Measurements from ENCODE around the gene APBA2. TPM values are rescaled to one million over a fixed set of nuclear protein-coding genes. Genes with fewer than 3 reads are reported as not detected.

APBA2 gene
- polyA plus RNA-seq, 1 donor (not counting 4 experiments of a cell fraction or from before 2014, with no cell fraction given): 5.5 TPM

DNA sequence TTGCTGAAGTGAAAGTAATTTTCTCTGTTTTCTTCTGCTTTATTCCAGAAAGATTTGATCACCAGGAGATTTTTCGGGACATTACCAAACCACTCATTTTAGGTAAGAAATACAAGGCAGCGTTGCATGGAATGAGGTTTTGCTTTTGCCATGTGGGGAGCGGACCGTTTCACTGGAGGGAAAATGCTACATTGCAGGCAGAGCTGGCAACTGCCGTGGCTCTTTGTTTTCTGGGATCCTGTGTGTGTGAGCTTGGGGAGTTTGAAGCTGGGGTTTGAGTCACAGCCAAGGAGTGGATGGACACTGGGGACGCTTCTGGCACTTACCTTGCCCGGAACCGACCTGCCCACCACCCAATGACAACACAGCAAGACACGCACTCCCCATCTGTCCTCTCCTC is 109.9 kb downstream of the APBA2 start:
- H3K27ac ChIP-seq (ENCODE audit: control insufficient read depth, insufficient read depth, low read length): no peak overlapping the region
- no peak overlapping the region for H3K9ac ChIP-seq (ENCODE audit: control insufficient read depth, extremely low read depth, insufficient read depth, low read length)
- no peaks in the 10 kb centered on the region for H3K27me3 ChIP-seq (ENCODE audit: control insufficient read depth, extremely low read depth, insufficient read depth, low read length)
- H3K4me1 ChIP-seq (ENCODE audit: control insufficient read depth, extremely low read depth, insufficient read depth, low read length): no peaks in the 10 kb centered on the region
- no peak overlapping the region for H3K4me2 ChIP-seq (ENCODE audit: control insufficient read depth, extremely low read depth, insufficient read depth, low read depth, low read length)
- no peaks in the 10 kb centered on the region for H3K36me3 ChIP-seq (ENCODE audit: control insufficient read depth in 2 of 2, extremely low read depth in 1 of 2, insufficient read depth in 2 of 2, low read length in 2 of 2)
- H3K9me3 ChIP-seq (ENCODE audit: control insufficient read depth, low read depth, low read length): peaks cover 2% of the 10 kb centered on the region
- H3K4me3 ChIP-seq (ENCODE audit: control insufficient read depth in 2 of 3, extremely low read depth in 1 of 3, insufficient read depth in 2 of 3, low read depth in 1 of 3, low read length in 3 of 3): no peak overlapping the region
- H4K20me1 ChIP-seq (ENCODE audit: control insufficient read depth, extremely low read depth, insufficient read depth, low read length): no peaks in the 10 kb centered on the region
- FAIRE-seq (no peak), DNase-seq (ENCODE audit: low read depth, low spot score) (no peak)
- no peak overlapping the region for H2AFZ ChIP-seq (ENCODE audit: control insufficient read depth, low read length)
- no peaks in the 10 kb centered on the region for H3K9me1 ChIP-seq (ENCODE audit: control insufficient read depth, extremely low read depth, insufficient read depth, low read length)
- no peaks in the 10 kb centered on the region for H3K79me2 ChIP-seq (ENCODE audit: control insufficient read depth, insufficient read depth, low read length)
- dilution Hi-C loops (cut with MboI; ENCODE audit: extremely low pct_ligation_motif_present, low sequenced_read_pairs): no loop called here
- no peak for TF ChIP-seq EZH2 (IDR thresholded peaks at IDR 0.05; ENCODE audit: low read length)
- no peak for TF ChIP-seq CTCF (optimal IDR thresholded peaks at IDR 0.05 in 1 of 3, IDR thresholded peaks at IDR 0.05 in 1 of 3, conservative IDR thresholded peaks at IDR 0.05 in 1 of 3; ENCODE audit: extremely low read depth in 1 of 3, insufficient read depth in 2 of 3, low read length in 3 of 3)

GRCh38 chr15:28996289-28996688 is 110.5 kb downstream of the APBA2 start:
- Histone ChIP-seq H3K4me2 (ENCODE audit: control insufficient read depth, extremely low read depth, insufficient read depth, low read depth, low read length) (no peak overlapping the region), H3K9ac (ENCODE audit: control insufficient read depth, extremely low read depth, insufficient read depth, low read length) (no peak overlapping the region), H3K36me3 (ENCODE audit: control insufficient read depth in 2 of 2, extremely low read depth in 1 of 2, insufficient read depth in 2 of 2, low read length in 2 of 2) (no peaks in the 10 kb centered on the region), H3K4me1 (ENCODE audit: control insufficient read depth, extremely low read depth, insufficient read depth, low read length) (no peaks in the 10 kb centered on the region), H3K9me1 (ENCODE audit: control insufficient read depth, extremely low read depth, insufficient read depth, low read length) (no peaks in the 10 kb centered on the region), H3K27me3 (ENCODE audit: control insufficient read depth, extremely low read depth, insufficient read depth, low read length) (no peaks in the 10 kb centered on the region), H2AFZ (ENCODE audit: control insufficient read depth, low read length) (no peak overlapping the region), H4K20me1 (ENCODE audit: control insufficient read depth, extremely low read depth, insufficient read depth, low read length) (no peaks in the 10 kb centered on the region), H3K79me2 (ENCODE audit: control insufficient read depth, insufficient read depth, low read length) (no peaks in the 10 kb centered on the region), H3K9me3 (ENCODE audit: control insufficient read depth, low read depth, low read length) (peaks cover 2% of the 10 kb centered on the region), H3K27ac (ENCODE audit: control insufficient read depth, insufficient read depth, low read length) (no peak overlapping the region), H3K4me3 (ENCODE audit: control insufficient read depth in 2 of 3, extremely low read depth in 1 of 3, insufficient read depth in 2 of 3, low read depth in 1 of 3, low read length in 3 of 3) (no peak overlapping the region)
- dilution Hi-C loops (cut with MboI; ENCODE audit: extremely low pct_ligation_motif_present, low sequenced_read_pairs): no loop called here
- FAIRE-seq (no peak), DNase-seq (ENCODE audit: low read depth, low spot score) (no peak)
- no peak for TF ChIP-seq CTCF (optimal IDR thresholded peaks at IDR 0.05 in 1 of 3, IDR thresholded peaks at IDR 0.05 in 1 of 3, conservative IDR thresholded peaks at IDR 0.05 in 1 of 3; ENCODE audit: extremely low read depth in 1 of 3, insufficient read depth in 2 of 3, low read length in 3 of 3)
